Duodenal mucosa (tissue), 2 donors: ENCODE data around the gene MED16.
"Not testable (repeated sequence)": the region's sequence is repeated elsewhere in the genome, so short reads cannot be mapped to it uniquely, and the experiment has no call there.

ENCODE experiments used
- H3K27ac ChIP-seq: one replicate; pipeline ENCODE4 v1.7.0; 2013; ENCODE audit warnings: low read depth, low read length
- H3K27me3 ChIP-seq, 2 donors: one replicate each; pipeline ENCODE4 v1.7.0; 2013; ENCODE audit warnings: low read length in 2 of 2, control low read depth in 1 of 2; ENCODE audit not compliant: insufficient read depth in 2 of 2, control insufficient read depth in 1 of 2
- H3K36me3 ChIP-seq, 2 donors: one replicate each; pipeline ENCODE4 v1.7.0; 2013; ENCODE audit warnings: low read length in 2 of 2, control low read depth in 1 of 2; ENCODE audit not compliant: insufficient read depth in 2 of 2, control insufficient read depth in 1 of 2
- H3K4me1 ChIP-seq, 2 donors: one replicate each; pipeline ENCODE4 v1.7.0; 2013; ENCODE audit warnings: low read length in 2 of 2, control low read depth in 1 of 2; ENCODE audit not compliant: insufficient read depth in 2 of 2, control insufficient read depth in 1 of 2
- H3K4me3 ChIP-seq, 2 donors: one replicate each; pipeline ENCODE4 v1.7.0; 2013; ENCODE audit warnings: low read length in 2 of 2, low read depth in 1 of 2
- H3K9ac ChIP-seq, 2 donors: one replicate each; pipeline ENCODE4 v1.7.0; 2013; ENCODE audit warnings: low read length in 2 of 2, low read depth in 1 of 2
- H3K9me3 ChIP-seq, 2 donors: one replicate each; pipeline ENCODE4 v1.7.0; 2013; ENCODE audit warnings: low read length in 2 of 2, control low read depth in 1 of 2; ENCODE audit not compliant: control insufficient read depth in 1 of 2

MED16 gene

DNA sequence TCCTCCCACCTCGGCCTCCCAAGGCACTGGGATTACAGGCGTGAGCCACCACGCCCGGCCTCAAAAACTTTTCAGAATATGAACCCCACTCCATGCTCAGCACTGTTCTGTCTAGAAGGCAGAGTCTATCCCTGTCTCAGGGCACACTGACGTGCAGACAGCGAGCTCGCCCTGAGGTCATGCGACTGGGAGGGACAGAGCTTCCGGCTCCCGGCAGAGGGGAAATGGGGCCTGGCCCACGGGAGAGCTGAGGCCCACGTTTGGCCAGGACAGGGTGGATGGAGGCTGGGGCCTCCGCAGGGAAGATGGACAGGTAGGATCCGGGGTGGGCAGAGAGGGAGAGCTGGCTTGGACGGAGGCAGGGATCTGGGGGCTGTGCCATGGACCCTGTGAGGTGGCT is 68.1 kb downstream of the MED16 start:
- Histone ChIP-seq H3K9ac (no peak overlapping the region), H3K4me3 (no peak overlapping the region), H3K4me1 (no peaks in the 10 kb centered on the region), H3K9me3 (no peaks in the 10 kb centered on the region), H3K27ac (no peak overlapping the region), H3K36me3 (no peaks in the 10 kb centered on the region), H3K27me3 (peaks cover 6 to 16% of the 10 kb centered on the region in 2 donors)

GRCh38 chr19:823565-824121 is 69.3 kb downstream of the MED16 start:
- no peaks in the 10 kb centered on the region for H3K4me1 ChIP-seq
- peaks cover 6 to 13% of the 10 kb centered on the region in 2 donors for H3K27me3 ChIP-seq
- H3K36me3 ChIP-seq = no peaks in the 10 kb centered on the region
- H3K9me3 ChIP-seq = no peaks in the 10 kb centered on the region
- no peak overlapping the region for H3K9ac ChIP-seq
- H3K27ac ChIP-seq = no peak overlapping the region
- no peak overlapping the region for H3K4me3 ChIP-seq

DNA sequence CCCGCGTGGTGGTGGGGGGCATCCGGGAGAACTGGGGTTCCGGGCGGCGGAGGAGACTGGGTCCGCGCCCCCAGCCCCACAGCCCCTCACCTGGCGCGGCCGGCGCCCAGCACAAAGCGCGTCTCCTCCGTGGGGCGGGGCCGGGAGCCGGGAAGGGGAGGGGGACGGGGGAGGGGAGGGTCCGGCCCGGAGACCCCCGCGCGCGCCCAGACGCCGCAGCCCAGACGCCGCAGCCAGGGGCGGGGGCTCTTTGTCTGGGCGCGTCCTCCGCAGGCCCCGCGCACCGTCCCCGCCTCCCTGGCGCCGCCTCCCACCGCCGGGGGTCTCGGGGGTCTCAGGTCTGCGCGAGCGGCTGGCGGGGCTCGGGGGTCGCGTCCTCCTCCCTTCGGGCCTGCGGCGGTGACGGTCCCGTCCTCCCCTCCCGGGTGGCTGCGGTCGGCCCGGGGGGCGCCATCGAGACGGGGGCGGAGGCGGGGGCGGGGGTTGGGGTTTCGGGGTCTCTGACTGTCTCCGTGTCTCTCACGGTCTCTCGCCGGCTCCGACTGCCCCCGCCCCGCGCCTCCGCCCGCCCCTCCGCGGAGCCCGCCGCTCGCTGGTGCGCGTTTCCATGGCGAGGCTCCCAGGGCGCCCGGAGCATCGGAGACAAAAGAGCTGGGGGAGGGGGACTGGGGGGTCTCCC is 71.0 kb downstream of the MED16 start, which contains the start of gene PLPPR3:
Gene PLPPR3, minus strand, starts transcription at position 131 of the 679 bp plus-strand sequence. CDS start 396 bp downstream, outside the sequence.
- Histone ChIP-seq H3K27ac (no peak within 1 kb of the TSS), H3K36me3 (no peaks in the 10 kb centered on the region), H3K4me1 (no peaks in the 10 kb centered on the region), H3K9ac (no peak within 1 kb of the TSS), H3K27me3 (peaks cover 6 to 7% of the 10 kb centered on the region in 2 donors), H3K9me3 (no peaks in the 10 kb centered on the region), H3K4me3 (no peak within 1 kb of the TSS)

DNA sequence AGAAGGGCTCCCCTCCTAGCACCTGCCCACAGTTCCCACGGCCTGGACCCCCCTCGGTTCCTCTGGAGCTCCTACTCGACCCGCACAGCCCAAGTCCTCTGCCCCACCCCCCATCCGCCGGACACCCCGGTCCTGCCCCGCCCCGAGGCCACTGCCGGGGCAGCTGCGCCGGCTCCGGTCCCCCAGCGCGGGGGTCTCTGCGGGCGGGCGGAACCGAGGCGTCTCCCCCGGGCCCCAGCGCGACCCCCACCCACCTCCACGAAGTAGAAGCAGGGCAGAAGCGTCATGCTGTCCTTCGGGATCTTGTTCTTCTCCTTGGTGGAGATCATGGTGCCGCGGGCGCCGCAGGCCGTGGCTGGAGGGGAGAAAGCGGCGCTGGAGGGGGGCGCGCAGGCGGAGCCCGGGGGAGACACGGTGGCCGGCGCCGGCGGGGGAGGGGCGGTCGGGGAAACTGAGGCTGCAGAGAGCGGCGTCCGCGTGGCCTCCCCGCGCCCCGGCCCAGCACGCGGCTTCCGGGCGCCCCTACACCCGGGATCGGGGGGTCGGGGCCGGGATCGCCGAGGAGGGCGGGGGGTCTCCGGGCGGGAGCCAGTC is 71.7 kb downstream of the MED16 start:
- H3K27me3 ChIP-seq = peaks cover 6 to 7% of the 10 kb centered on the region in 2 donors
- no peaks in the 10 kb centered on the region for H3K4me1 ChIP-seq
- H3K36me3 ChIP-seq = no peaks in the 10 kb centered on the region
- H3K9ac ChIP-seq = no peak overlapping the region
- no peak overlapping the region for H3K27ac ChIP-seq
- no peaks in the 10 kb centered on the region for H3K9me3 ChIP-seq
- no peak overlapping the region for H3K4me3 ChIP-seq

DNA sequence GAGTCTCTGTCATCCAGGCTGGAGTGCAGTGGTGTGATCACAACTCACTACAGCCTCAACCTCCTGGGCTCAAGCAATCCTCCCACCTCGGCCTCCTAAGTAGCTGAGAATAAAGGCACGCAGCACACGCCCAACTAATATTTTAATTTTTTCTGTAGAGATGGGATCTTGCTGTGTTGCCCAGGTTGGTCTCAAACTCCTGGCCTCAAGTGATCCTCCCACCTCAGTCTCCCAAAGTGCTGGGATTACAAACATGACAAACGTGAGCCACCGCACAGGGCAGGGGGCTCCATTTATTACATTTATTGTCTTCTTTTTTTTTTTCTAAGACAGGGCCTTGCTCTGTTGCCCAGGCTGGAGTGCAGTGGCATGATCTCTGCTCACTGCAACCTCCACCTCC is 72.8 kb downstream of the MED16 start:
- H3K27ac ChIP-seq, H3K4me1 ChIP-seq, H3K27me3 ChIP-seq, H3K4me3 ChIP-seq, H3K36me3 ChIP-seq, H3K9me3 ChIP-seq, H3K9ac ChIP-seq: not testable (repeated sequence)
